ENCODE results near the gene GALNTL6. TPM values are rescaled to one million over a fixed set of nuclear protein-coding genes. Genes with fewer than 3 reads are reported as not detected.

The GALNTL6 gene
- total and polyA plus RNA-seq, 2 of the 4 experiments (the other 2 are of a cell fraction): under 0.01 TPM; not detected in 1

DNA sequence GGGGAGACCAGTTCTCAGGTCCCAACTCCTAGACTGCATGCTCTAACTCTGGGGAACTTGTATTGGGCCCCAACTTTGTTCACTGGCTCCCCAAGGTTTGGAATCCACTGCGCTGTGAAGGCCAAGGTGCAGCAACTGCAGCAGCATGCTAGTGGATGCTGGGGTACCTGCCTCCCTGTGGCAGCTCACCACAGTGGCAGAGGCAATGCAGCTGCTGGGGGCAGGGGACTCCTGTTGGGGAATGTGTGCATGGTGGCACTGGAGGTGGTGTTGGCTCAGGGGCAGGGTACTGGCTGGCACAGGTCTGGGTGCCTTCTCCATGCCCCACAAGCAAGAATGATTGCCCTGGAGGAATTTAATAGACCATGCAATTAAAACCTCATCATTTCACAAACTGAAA, 862.0 kb downstream of the GALNTL6 start:
- H4K20me1 ChIP-seq (ENCODE audit: insufficient read depth, low read length): no peaks in the 10 kb centered on the region
- TF ChIP-seq, protein P1, sequence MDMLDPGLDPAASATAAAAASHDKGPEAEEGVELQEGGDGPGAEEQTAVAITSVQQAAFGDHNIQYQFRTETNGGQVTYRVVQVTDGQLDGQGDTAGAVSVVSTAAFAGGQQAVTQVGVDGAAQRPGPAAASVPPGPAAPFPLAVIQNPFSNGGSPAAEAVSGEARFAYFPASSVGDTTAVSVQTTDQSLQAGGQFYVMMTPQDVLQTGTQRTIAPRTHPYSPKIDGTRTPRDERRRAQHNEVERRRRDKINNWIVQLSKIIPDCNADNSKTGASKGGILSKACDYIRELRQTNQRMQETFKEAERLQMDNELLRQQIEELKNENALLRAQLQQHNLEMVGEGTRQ (IDR thresholded peaks at IDR 0.05; ENCODE audit: low read depth, low read length): no peak
- TF ChIP-seq MXI1 (IDR thresholded peaks at IDR 0.05; ENCODE audit: borderline replicate concordance, low read depth, low read length) (no peak), RCOR1 (IDR thresholded peaks at IDR 0.05; ENCODE audit: insufficient replicate concordance, low read length) (no peak), SMC3 (IDR thresholded peaks at IDR 0.05; ENCODE audit: low read depth, low read length) (no peak), POLR2A (IDR thresholded peaks at IDR 0.05; ENCODE audit: low read depth, low read length) (no peak), CHD1 (IDR thresholded peaks at IDR 0.05; ENCODE audit: low read depth, low read length) (no peak), RAD21 (IDR thresholded peaks at IDR 0.05; ENCODE audit: low read length) (no peak), MAZ (IDR thresholded peaks at IDR 0.05; ENCODE audit: borderline replicate concordance, low read depth, low read length) (no peak), NFE2L2 (IDR thresholded peaks at IDR 0.05; ENCODE audit: low read depth, low read length) (no peak), FOS (IDR thresholded peaks at IDR 0.05; ENCODE audit: low read depth, low read length) (no peak), RFX5 (IDR thresholded peaks at IDR 0.05; ENCODE audit: low read depth, low read length) (no peak), MAFK (IDR thresholded peaks at IDR 0.05; ENCODE audit: low read depth, low read length) (no peak), BHLHE40 (IDR thresholded peaks at IDR 0.05; ENCODE audit: low read depth, low read length) (no peak)
- TF ChIP-seq, protein P2, sequence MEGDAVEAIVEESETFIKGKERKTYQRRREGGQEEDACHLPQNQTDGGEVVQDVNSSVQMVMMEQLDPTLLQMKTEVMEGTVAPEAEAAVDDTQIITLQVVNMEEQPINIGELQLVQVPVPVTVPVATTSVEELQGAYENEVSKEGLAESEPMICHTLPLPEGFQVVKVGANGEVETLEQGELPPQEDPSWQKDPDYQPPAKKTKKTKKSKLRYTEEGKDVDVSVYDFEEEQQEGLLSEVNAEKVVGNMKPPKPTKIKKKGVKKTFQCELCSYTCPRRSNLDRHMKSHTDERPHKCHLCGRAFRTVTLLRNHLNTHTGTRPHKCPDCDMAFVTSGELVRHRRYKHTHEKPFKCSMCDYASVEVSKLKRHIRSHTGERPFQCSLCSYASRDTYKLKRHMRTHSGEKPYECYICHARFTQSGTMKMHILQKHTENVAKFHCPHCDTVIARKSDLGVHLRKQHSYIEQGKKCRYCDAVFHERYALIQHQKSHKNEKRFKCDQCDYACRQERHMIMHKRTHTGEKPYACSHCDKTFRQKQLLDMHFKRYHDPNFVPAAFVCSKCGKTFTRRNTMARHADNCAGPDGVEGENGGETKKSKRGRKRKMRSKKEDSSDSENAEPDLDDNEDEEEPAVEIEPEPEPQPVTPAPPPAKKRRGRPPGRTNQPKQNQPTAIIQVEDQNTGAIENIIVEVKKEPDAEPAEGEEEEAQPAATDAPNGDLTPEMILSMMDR (conservative IDR thresholded peaks at IDR 0.05; ENCODE audit: low read depth, low read length): no peak
- TF ChIP-seq, protein P3, sequence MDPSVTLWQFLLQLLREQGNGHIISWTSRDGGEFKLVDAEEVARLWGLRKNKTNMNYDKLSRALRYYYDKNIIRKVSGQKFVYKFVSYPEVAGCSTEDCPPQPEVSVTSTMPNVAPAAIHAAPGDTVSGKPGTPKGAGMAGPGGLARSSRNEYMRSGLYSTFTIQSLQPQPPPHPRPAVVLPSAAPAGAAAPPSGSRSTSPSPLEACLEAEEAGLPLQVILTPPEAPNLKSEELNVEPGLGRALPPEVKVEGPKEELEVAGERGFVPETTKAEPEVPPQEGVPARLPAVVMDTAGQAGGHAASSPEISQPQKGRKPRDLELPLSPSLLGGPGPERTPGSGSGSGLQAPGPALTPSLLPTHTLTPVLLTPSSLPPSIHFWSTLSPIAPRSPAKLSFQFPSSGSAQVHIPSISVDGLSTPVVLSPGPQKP (IDR thresholded peaks at IDR 0.05; ENCODE audit: borderline replicate concordance, low read depth, low read length): no peak
- H2BK120ac ChIP-seq (ENCODE audit: low read depth, low read length): no peak overlapping the region
- no peak overlapping the region for H4K5ac ChIP-seq (ENCODE audit: low read depth, low read length)
- BruUV-seq (replicated peaks): no TSS peak
- H3K9me3 ChIP-seq (ENCODE audit: control insufficient read depth, insufficient read depth, low read length): no peaks in the 10 kb centered on the region
- no peak overlapping the region for H3K4me3 ChIP-seq (ENCODE audit: insufficient read depth, low read depth, low read length)
- in situ Hi-C loops (cut with MboI; ENCODE audit: low sequenced_read_pairs) (no loop called here), intact Hi-C loops (cut with micrococcal nuclease) (no loop called here), dilution Hi-C loops (cut with HindIII; ENCODE audit: low sequenced_read_pairs, unreplicated experiment) (no loop called here)
- H3K23ac ChIP-seq (ENCODE audit: low read depth, low read length): no peak overlapping the region
- no CpG with 5 or more reads among the region's 1 CpG for whole genome bisulfite sequencing, 2 experiments (ENCODE audit: extremely low coverage in 2 of 2, insufficient read length in 1 of 2)
- H3K27me3 ChIP-seq (ENCODE audit: control insufficient read depth, insufficient read depth, low read length): no peaks in the 10 kb centered on the region
- H4K91ac ChIP-seq (ENCODE audit: insufficient read depth, low read depth, low read length): no peak overlapping the region
- no peak overlapping the region for H3K4ac ChIP-seq (ENCODE audit: low read depth, low read length)
- H3K4me1 ChIP-seq (ENCODE audit: control insufficient read depth, insufficient read depth, low read length): no peaks in the 10 kb centered on the region
- POLR2A ChIA-PET (ENCODE audit: unreplicated experiment): no interaction called here
- H3K9ac ChIP-seq (ENCODE audit: low read depth, low read length): no peak overlapping the region
- H3K36me3 ChIP-seq (ENCODE audit: control insufficient read depth, insufficient read depth, low read length): no peaks in the 10 kb centered on the region
- CTCF ChIA-PET: interaction anchor here (0.6 kb wide), 1 partner anchor 509 kb away, joined by 4 read pairs; no protein-coding TSS in a partner anchor
- H3K9me1 ChIP-seq (ENCODE audit: insufficient read depth, low read length): no peaks in the 10 kb centered on the region
- no peak overlapping the region for H3K56ac ChIP-seq (ENCODE audit: extremely low read depth, insufficient read depth, low read length)
- H3K4me2 ChIP-seq (ENCODE audit: low read depth, low read length): no peak overlapping the region
- H3K27ac ChIP-seq (ENCODE audit: insufficient read depth, low read length): no peak overlapping the region
- H2AFZ ChIP-seq (replicated peaks; ENCODE audit: low read length, poor library complexity): no peak overlapping the region
- H2AK5ac ChIP-seq (ENCODE audit: low read depth, low read length): no peak overlapping the region
- no peak overlapping the region for H2BK15ac ChIP-seq (ENCODE audit: low read depth, low read length)
- no peak overlapping the region for H4K8ac ChIP-seq (ENCODE audit: low read depth in 2 of 2, low read length in 2 of 2)
- no peaks in the 10 kb centered on the region for H3K79me1 ChIP-seq (ENCODE audit: low read depth in 1 of 2, low read length in 2 of 2)
- no peak overlapping the region for H2BK20ac ChIP-seq (ENCODE audit: low read depth, low read length)
- H2AK9ac ChIP-seq (replicated peaks; ENCODE audit: low read depth, low read length, poor library complexity): no peak overlapping the region
- ATAC-seq (ENCODE audit: low read depth): no peak
- no peak for DNase-seq
- H2BK5ac ChIP-seq (ENCODE audit: low read depth, low read length, poor library complexity, severe bottlenecking): no peak overlapping the region
- no peak overlapping the region for H3K14ac ChIP-seq (replicated peaks; ENCODE audit: low read depth, low read length)
- H3K18ac ChIP-seq (ENCODE audit: low read depth, low read length): no peak overlapping the region
